ENCODE results near the gene INSL3. TPM values are rescaled to one million over a fixed set of nuclear protein-coding genes. Genes with fewer than 3 reads are reported as not detected.

Gene INSL3
- total RNA-seq: not detected

- DNase-seq (ENCODE audit: low spot score in 2 of 2) (no peak), FAIRE-seq (no peak)
Observed at GRCh38 chr19:17821190-17821589, at the start of gene INSL3. TSS of gene INSL3 (minus strand) at chr19:17821519. CDS start at chr19:17821506, 13 bp downstream.

DNA sequence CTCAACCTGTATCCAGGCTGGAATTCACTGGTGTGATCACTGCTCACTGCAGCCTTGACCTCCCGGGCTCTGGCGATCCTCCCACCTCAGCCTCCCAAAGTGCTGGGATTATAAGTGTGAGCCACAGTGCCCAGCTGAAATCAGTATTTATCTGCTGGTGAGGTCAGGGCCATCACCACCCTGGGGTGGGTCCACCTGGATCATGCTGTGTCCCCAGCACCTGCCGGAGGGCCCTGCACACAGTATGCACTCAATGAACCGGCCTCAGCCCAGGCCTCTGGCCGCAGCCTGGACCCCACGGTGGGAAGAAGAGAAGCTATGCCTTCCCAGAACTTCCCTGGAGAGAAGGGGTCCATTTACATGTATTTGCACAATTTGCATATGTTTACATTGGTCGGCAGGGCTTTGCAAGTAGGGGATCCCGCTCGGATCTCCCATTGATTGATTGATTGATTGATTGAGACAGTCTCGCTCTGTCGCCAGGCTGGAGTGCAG, 47.8 kb upstream of the INSL3 start:
- FAIRE-seq (no peak), DNase-seq (ENCODE audit: low spot score in 2 of 2) (no peak)

DNA sequence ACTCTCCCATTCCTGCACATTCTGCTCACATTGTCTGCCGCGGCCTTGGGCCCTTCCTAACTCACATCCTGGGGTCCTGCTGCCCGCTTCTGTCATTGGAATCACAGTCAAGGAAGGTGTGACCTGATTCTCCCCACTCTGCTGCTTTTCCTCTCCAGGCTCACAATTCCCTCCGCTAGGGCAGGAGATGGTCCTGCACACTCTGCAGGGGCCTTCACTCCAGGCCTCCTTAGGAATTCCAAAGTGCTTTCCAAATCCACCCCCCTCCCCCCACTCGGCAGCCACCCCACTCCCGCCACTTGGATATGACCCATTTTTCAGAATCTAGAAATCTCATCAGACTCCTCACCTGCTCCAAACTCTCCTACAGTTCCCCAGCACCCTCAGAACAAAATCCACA, 47.4 kb upstream of the INSL3 start:
- DNase-seq (ENCODE audit: low spot score in 2 of 2) (no peak), FAIRE-seq (no peak)

DNA sequence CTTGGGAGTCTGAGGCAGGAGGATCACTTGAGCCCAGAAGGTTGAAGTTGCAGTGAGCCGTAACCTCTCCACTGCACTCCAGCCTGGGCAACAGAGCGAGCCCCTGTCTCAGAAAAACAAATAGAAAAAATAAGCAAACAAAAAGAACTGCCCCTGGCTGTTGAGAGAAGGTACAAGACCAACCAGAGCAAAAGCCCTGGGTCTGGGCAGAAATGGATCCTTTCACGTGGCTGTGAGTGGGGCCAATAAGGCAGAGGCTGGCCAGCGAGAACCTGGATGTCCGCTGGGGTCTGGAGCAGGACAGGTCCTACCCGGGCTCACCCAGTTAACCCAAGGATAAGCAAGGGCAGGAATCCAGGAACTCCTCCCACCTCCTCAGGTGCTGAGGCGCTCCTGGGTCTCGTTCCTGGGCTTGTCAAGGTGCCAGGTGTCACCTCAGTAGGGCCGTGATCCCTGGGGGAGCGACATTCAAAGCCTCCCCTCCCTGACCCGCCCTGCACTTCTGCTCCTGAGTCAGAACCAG, 45.7 kb upstream of the INSL3 start:
- DNase-seq (ENCODE audit: low spot score in 2 of 2) (no peak), FAIRE-seq (no peak)

- no peak for FAIRE-seq
Observed at GRCh38 chr19:17866312-17866963, 45.1 kb upstream of the INSL3 start.

GRCh38 chr19:17865364-17866311, 44.3 kb upstream of the INSL3 start:
- DNase-seq (ENCODE audit: low spot score in 2 of 2): no peak
- no peak for FAIRE-seq

More at GRCh38 chr19:17866312-17866963, 45.1 kb upstream of the INSL3 start:
- no peak for DNase-seq (ENCODE audit: low spot score in 2 of 2)

DNA sequence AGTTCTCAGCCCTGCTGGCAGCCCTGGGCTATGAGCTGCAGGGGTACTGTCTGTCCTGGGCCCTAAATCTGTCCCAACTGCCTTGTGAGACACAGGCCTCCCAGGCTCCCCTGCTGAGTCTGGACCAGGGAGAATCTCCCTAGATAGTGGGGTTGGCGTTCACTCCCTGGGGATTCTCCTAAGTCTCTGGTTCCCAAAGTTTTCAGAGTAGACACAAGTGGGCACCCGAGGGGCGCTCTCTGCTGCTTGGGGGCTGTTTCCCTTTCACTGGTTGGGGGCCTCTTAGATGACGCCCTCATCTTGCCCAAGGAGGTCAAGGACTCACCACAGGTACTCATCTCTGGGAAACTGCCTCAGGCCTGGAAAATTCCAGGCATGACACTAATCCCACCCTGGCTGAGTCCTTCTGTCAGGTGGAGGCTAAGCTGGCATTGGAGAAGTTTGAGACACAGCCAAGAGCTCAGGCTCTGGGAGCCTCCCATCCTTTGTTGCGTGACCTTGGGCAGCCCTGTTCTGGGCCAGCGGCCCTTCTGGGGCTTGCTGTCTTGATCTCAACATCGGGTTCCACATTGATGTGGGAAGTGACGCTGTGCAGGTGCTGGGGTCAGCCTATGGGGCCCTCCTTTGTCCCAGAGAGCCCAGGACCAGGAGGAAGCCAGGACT, 42.3 kb upstream of the INSL3 start:
- FAIRE-seq: no peak
- no peak for DNase-seq (ENCODE audit: low spot score in 2 of 2)

DNA sequence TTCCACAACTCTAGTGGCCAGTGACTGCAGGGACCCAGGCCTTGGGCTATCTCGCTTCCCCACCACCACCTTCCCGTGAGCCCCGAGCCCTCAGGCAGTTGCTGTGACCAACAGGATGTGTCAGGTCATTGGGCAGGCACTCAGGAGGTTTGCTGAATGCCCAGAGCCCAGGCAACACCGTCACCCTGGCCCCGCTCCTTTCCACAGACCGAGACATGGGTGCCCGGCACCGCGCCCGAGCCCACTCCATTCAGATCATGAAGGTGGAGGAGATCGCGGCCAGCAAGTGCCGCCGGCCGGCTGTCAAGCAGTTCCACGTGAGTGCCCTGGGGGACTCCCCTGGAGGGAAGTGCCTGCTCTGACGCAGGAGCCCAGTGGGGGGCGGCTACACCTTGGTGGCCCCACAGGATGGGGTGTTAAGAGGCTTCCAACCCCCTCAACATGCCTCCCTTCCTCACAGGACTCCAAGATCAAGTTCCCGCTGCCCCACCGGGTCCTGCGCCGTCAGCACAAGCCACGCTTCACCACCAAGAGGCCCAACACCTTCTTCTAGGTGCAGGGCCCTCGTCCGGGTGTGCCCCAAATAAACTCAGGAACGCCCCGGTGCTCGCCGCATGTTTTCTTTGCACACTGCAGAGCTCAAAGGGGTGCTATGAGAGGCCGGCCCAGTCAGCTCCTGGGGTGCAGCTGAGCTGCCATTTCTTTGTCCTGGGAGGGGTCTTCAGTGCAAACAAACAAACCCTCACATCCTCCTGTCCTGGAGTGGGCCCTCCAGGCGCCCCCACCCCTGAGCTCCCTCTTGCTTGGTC, 41.6 kb upstream of the INSL3 start:
- FAIRE-seq (no peak), DNase-seq (ENCODE audit: low spot score in 2 of 2) (no peak)

DNA sequence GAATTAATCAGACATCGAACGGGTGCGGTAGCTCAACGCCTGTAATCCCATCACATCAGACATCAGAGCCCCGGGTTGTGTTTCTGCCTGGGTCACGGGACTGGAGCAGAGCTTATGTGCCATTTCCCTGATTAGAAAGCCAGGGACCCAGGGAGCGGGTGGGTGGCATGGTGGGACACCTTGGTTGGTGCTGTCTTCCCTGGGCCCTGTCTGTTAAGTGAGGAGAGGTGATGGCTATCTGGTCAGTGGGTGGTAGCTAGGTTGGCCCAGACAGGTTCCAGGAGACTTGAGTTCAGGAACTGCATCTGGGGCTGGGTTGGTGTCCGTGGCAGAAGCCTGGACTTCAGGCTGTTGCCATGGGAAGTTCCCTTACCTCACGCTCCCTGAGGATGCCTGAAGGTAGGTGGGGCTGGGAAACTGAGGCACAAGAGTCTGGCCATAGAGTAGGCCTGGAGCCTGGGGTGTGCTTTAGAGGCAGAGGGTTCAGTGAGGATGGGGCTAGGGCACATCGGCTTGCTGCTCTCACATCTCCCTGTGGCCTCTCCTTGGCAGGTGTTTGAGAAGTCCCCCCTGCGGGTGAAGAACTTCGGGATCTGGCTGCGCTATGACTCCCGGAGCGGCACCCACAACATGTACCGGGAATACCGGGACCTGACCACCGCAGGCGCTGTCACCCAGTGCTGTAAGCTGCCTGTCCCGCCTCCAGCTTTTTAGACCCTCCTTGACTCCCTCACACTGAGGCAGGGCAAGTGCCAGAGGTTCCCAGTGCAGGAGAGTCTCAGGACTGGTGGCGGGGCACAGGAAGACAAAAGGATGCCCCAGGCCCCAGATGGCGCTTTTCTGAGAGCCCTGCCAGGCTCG, 40.5 kb upstream of the INSL3 start:
- FAIRE-seq: no peak
- no peak for DNase-seq (ENCODE audit: low spot score in 2 of 2)

DNA sequence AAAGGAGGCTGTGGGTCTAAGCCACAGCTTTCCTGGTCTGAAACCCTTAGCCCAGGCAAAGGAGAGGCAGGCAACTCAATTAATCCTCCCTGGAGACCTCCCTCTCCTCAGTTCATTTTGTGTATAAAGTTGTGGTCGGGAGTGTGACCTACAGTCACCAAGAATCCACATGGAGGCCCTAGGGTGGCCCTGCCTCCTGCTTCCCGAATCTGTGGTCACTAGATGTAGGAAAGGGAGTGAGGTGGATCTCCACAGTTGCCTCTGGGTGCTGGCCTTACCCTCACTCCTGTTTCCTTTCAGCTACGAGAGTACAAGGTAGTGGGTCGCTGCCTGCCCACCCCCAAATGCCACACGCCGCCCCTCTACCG, 39.7 kb upstream of the INSL3 start:
- no peak for FAIRE-seq
- no peak for DNase-seq (ENCODE audit: low spot score in 2 of 2)

DNA sequence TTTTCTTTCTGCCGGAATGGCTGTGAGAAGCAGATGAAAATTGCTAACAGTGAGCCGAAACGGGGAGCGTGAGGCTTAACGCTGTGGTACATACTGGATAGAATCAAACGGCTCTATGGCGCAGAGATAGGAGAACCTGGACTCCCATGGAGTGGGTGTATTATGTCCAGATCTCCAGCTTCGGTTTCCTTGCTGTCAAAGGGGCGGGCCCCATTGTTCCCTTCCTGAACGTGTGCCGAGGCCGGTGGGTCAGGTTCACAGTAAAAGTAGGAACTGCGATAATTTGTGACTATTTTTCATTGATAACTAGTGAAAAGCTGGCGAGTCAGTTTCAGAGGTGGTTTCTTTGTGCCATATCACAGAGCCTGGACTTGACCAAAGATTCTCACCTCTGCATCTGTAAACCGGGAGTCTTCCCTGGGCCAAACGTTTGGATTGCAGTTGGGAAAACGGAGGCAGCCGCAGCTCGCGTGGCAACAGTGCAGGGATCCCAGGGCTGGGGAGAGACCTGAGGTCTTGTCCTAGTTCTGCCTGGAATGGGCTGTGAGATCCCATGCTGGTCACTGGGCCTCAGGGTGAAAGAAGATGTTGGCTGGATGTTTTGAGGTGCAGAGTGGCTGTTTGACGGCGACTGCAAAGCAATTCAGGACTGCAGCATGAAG, 39.1 kb upstream of the INSL3 start:
- FAIRE-seq: no peak
- DNase-seq (ENCODE audit: low spot score in 2 of 2): no peak

DNA sequence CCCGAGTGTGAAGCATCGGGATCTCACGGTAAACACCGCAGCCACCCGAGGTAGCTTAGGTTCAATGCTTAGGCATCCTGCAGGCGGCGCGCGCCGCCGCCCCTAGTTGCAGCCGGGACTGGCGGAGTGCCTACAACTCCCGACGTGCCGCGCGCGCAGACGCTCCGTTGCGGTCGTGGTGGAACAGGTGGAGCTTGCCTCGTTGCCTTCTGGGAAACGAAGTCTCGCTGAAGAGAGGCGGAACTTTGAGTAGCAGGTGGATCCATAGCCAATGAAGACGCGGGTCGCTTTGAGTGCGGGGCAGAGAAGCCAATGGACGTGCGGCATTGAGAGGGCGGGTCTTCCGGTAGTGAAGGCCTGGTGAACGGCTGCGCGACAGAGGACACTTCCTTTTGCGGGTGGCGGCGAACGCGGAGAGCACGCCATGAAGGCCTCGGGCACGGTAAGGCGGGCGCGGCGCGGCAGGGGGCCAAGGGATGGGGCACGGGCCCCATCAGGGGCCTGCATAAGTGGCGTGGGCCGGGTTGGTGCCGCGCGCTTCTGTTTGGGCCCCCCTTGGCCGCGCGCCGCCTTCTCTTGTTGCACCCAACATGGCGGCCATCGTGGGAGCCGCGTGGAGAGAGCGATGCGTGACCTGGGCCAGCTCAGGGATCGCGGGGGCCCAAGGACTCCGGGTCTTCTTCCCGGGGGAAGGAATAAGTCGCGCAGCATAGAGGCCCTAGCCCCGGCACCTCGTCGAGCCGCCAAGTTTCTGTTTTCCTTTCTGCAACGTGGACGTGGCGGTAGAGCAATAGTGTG, 38.4 kb upstream of the INSL3 start, which contains the start of gene RPL18A:
Gene RPL18A, plus strand, starts transcription at position 378 of the 798 bp plus-strand sequence. Its CDS starts 47 bp downstream, at position 425.
- FAIRE-seq (peak; percentile 92), DNase-seq (ENCODE audit: low spot score in 2 of 2) (peak; percentile 97 to 98)

DNA sequence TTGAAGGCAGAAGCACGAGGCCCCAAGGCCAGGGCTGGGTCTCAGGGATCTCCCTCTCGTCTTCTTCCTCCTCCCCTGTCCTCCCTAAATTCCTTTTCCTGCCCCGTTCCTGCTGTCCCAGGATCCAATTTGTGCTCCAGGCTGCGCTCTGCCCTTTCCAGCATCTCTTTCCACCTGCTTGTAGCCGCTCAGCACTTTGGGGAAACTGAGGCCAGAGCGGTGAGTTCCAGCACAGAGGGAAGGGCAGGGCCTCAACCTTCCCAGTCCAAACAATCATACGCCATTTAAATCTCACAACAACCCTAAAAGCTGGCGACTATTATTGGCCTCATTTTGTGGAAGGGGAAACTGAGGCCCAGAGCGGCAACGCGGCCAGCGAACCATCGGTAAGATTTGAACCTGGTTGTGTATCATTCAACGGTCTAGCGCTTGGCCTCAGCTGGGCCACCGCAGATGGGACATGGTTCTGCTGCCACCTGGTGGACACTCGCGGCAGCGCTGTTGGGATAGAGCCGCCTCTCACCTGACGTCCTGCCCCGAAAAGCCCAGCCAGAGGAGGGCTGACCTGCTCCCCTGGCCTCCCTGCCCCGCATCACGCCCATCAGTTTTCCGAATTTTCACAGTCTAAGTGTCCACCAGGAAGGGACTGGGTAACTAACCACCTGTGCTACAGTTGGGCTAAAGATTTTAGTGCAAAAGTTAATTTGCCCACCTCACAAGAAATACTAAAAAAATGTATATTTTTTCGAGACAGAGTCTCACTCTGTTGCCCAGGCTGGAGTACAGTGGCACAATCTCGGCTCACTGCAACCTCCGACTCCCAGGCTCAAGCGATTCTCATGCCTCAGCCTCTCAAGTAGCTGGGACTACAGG, 34.2 kb upstream of the INSL3 start:
- no peak for FAIRE-seq

GRCh38 chr19:17854061-17854460, 32.7 kb upstream of the INSL3 start:
- DNase-seq (ENCODE audit: low spot score in 2 of 2): no peak
- no peak for FAIRE-seq

More for the DNA sequence above, 34.2 kb upstream of the INSL3 start:
- DNase-seq (ENCODE audit: low spot score in 2 of 2): peak; percentile 68 to 85

DNA sequence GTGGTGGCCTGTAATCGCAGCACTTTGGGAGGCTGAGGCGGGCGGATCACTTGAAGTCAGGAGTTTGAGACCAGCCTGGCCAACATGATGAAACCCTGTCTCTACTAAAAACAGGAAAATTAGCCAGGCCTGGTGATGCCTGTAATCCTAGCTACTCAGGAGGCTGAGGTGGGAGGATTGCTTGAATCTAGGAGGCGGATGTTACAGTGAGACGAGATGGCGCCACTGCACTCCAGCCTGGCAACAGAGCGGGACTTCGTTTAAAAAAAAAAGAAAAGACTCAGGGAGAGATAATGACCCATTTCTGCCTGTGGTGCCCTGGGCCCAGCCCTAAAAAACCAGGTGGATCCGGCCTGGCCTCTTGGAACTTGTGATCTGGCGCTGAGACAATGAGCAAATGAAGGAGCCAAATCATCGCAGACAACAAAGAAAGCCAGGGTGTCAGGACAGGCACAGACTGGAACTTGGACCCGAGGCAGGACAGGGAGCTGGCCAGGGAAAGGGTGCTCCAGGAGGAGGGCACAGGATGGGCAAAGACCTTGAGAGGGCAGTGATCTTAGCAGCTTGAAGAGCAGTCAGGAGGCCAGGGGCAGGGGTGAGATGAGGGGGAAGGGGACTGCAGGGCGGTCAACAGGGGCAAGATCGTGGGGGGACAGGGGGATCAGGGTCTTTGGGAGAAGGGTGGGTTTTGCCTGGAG, 27.4 kb upstream of the INSL3 start:
- no peak for DNase-seq (ENCODE audit: low spot score in 2 of 2)
- FAIRE-seq: no peak

Data from frontal cortex (tissue), 4 donors.